Vagina (tissue), 2 donors: ENCODE data around the gene DAZAP1.

ENCODE experiments used
- CTCF ChIP-seq, 3 experiments: fragments of 450-650 bp in 2 of 3; fragments of 200-600 bp in 1 of 3; sonication (generic) in 1 of 3; IDR thresholded peaks; one replicate each; pipeline ENCODE4 v1.5.1; 2017 to 2019; ENCODE audit warnings: antibody characterized with exemption in 3 of 3, mild to moderate bottlenecking in 2 of 3, moderate library complexity in 2 of 3
- POLR2A ChIP-seq, 2 donors: fragments of 450-650 bp; IDR thresholded peaks; one replicate each; pipeline ENCODE4 v1.6.1; 2017; ENCODE audit warnings: antibody characterized with exemption in 2 of 2, mild to moderate bottlenecking in 2 of 2, moderate library complexity in 2 of 2
- POLR2AphosphoS5 ChIP-seq, 2 donors: sonication (generic); formaldehyde crosslinking; IDR thresholded peaks; one replicate each; pipeline ENCODE4 v1.9.0; 2017; ENCODE audit warnings: antibody characterized with exemption in 2 of 2, mild to moderate bottlenecking in 2 of 2, low read depth in 1 of 2; ENCODE audit not compliant: insufficient read depth in 1 of 2

GRCh38 chr19:1376415-1376805 lies 31.0 kb upstream of the DAZAP1 start:
- TF ChIP-seq CTCF (IDR thresholded peaks at IDR 0.05) (no peak), POLR2A (IDR thresholded peaks at IDR 0.05) (no peak), POLR2AphosphoS5 (IDR thresholded peaks at IDR 0.05; ENCODE audit: insufficient read depth in 1 of 2, low read depth in 1 of 2) (no peak)
